NCI-H1436 (cell line): Measurements from ENCODE around the gene SLC39A1.

Experiments
- DNase-seq: peaks from one replicate; lab custom pipeline; 2025; lab: John Stamatoyannopoulos, UW

Gene SLC39A1

GRCh38 chr1:153977250-153978240 lies 14.2 kb upstream of the SLC39A1 start, which contains the start of gene JTB:
Gene JTB, minus strand, starts transcription at chr1:153977674. Its CDS starts 422 bp downstream, at chr1:153977252.
- peak; percentile 63 for DNase-seq

- DNase-seq = no peak
Observed at GRCh38 chr1:153976819-153977249, 13.5 kb upstream of the SLC39A1 start.

GRCh38 chr1:153973525-153973924 lies 10.2 kb upstream of the SLC39A1 start:
- DNase-seq = no peak

GRCh38 chr1:153973071-153973470 lies 9.7 kb upstream of the SLC39A1 start:
- DNase-seq = no peak

GRCh38 chr1:153970346-153970745 lies 7.0 kb upstream of the SLC39A1 start:
- DNase-seq = no peak

GRCh38 chr1:153968972-153969371 lies 5.6 kb upstream of the SLC39A1 start:
- DNase-seq = no peak

GRCh38 chr1:153968408-153968807 lies 5.1 kb upstream of the SLC39A1 start:
- no peak for DNase-seq

GRCh38 chr1:153968000-153968363 lies 4.6 kb upstream of the SLC39A1 start:
- peak; percentile 40 for DNase-seq

GRCh38 chr1:153967107-153967999 lies 4.0 kb upstream of the SLC39A1 start, which contains the start of gene CREB3L4:
Gene CREB3L4, plus strand, starts transcription at chr1:153967902. Its CDS starts 624 bp downstream, at chr1:153968526.
- DNase-seq = peak; percentile 96

- DNase-seq = peak; percentile 11
Observed at GRCh38 chr1:153963850-153964331, 554 bp upstream of the SLC39A1 start.

- no peak for DNase-seq
Observed at GRCh38 chr1:153962088-153963029, 978 bp downstream of the SLC39A1 start.

GRCh38 chr1:153961421-153961820 lies 1.9 kb downstream of the SLC39A1 start:
- no peak for DNase-seq

GRCh38 chr1:153960206-153960605 lies 3.1 kb downstream of the SLC39A1 start:
- DNase-seq = no peak

- DNase-seq = no peak
Observed at GRCh38 chr1:153959454-153959853, 3.9 kb downstream of the SLC39A1 start.

- DNase-seq = no peak
Observed at GRCh38 chr1:153958961-153959260, 4.4 kb downstream of the SLC39A1 start.

- peak; percentile 98 for DNase-seq
Observed at GRCh38 chr1:153958111-153958960, 5.0 kb downstream of the SLC39A1 start, which contains the start of gene CRTC2. Gene CRTC2, minus strand, starts transcription at chr1:153958612. Its CDS starts 115 bp downstream, at chr1:153958497.

- no peak for DNase-seq
Observed at GRCh38 chr1:153957744-153958110, 5.6 kb downstream of the SLC39A1 start.

- no peak for DNase-seq
Observed at GRCh38 chr1:153956997-153957715, 6.2 kb downstream of the SLC39A1 start.

GRCh38 chr1:153954826-153955225 lies 8.5 kb downstream of the SLC39A1 start:
- DNase-seq = no peak
